A549 (cell line): ENCODE measurements around the gene PYGM. TPM values are rescaled to one million over a fixed set of nuclear protein-coding genes. Genes with fewer than 3 reads are reported as not detected.

Experiments used
- ATAC-seq, 2 experiments: fragments of 200-7000 bp in 1 of 2; fragments of >200 bp in 1 of 2; cut with Nextera tagmentation in 1 of 2; cut with Tn5 transposase in 1 of 2; 3 replicates each; pipeline versions ENCODE4 v1.8.0 to v1.9.1; 2018 to 2020; ENCODE audit warnings: mild to moderate bottlenecking in 1 of 2, moderate library complexity in 1 of 2
- CTCF ChIA-PET: fragments of 300-600 bp; sonication (Branson Sonifier 250); formaldehyde crosslinking; extraction: SDS; loops from one replicate; lab custom pipeline; 2021; ENCODE audit warnings: antibody characterized with exemption, inconsistent platforms; lab: Yijun Ruan, JAX
- POLR2A ChIA-PET: fragments of 350-600 bp; formaldehyde crosslinking; extraction: SDS; loops from one replicate; lab custom pipeline; 2021; ENCODE audit warnings: antibody characterized with exemption, inconsistent platforms; lab: Yijun Ruan, JAX
- DNase-seq, 2 experiments: peaks; one replicate each; pipeline versions ENCODE4 v3.0.0 to v3.0.0-alpha.2; 2011 to 2016; ENCODE audit warnings: low read depth in 1 of 2, low spot score in 1 of 2
- FAIRE-seq: peaks from 2 replicates; lab custom pipeline; 2011; peaks lifted over from hg19 to GRCh38; lab: Jason Lieb, UNC
- H3K27ac ChIP-seq, 2 experiments: fragments of >200 bp; sonication (Bioruptor Twin); formaldehyde crosslinking; 3 replicates each; pipeline ENCODE4 v1.5.1; 2016 to 2017
- H3K4me1 ChIP-seq: fragments of >200 bp; sonication (Bioruptor Twin); formaldehyde crosslinking; 3 replicates; pipeline ENCODE4 v1.6.1; 2016
- H3K4me2 ChIP-seq: fragments of >200 bp; sonication (Bioruptor Twin); formaldehyde crosslinking; 3 replicates; pipeline ENCODE4 v1.6.1; 2016
- H3K4me3 ChIP-seq: fragments of >200 bp; sonication (Bioruptor Twin); formaldehyde crosslinking; 3 replicates; pipeline ENCODE4 v1.5.1; 2016
- H3K9me3 ChIP-seq: fragments of >200 bp; sonication (Bioruptor Twin); formaldehyde crosslinking; 3 replicates; pipeline ENCODE4 v1.6.1; 2016
- BCL3 ChIP-seq: fragments of >200 bp; sonication (Bioruptor Twin); formaldehyde crosslinking; IDR thresholded peaks from 3 replicates; pipeline ENCODE4 v1.6.1; 2016
- BHLHE40 ChIP-seq: IDR thresholded peaks from 2 replicates; pipeline ENCODE4 v1.6.1; 2012; ENCODE audit warnings: low read depth, low read length, inconsistent platforms
- CBX2 ChIP-seq: fragments of 200-600 bp; sonication (generic); IDR thresholded peaks from 2 replicates; pipeline ENCODE4 v1.6.1; 2016; ENCODE audit warnings: low read depth, mild to moderate bottlenecking, borderline replicate concordance
- CEBPB ChIP-seq, 2 experiments: fragments of >200 bp in 1 of 2; sonication (Bioruptor Twin) in 1 of 2; formaldehyde crosslinking in 1 of 2; IDR thresholded peaks; 2 replicates each; pipeline ENCODE4 v1.6.1; 2012 to 2016
- E2F6 ChIP-seq: IDR thresholded peaks from 2 replicates; pipeline ENCODE4 v1.6.1; 2012; ENCODE audit warnings: low read depth, borderline replicate concordance
- EHMT2 ChIP-seq: fragments of 200-600 bp; sonication (generic); IDR thresholded peaks from 2 replicates; pipeline ENCODE4 v1.6.1; 2016; ENCODE audit warnings: antibody characterized with exemption, low read depth, mild to moderate bottlenecking, moderate library complexity
- ELK1 ChIP-seq: fragments of 150-350 bp; IDR thresholded peaks from 2 replicates; pipeline ENCODE4 v1.6.1; 2014; ENCODE audit warnings: low read depth, mild to moderate bottlenecking, low read length
- ESRRA ChIP-seq: fragments of 150-350 bp; IDR thresholded peaks from 2 replicates; pipeline ENCODE4 v1.6.1; 2014; ENCODE audit warnings: mild to moderate bottlenecking, low read length, borderline replicate concordance
- HOXA7 ChIP-seq: fragments of 250-450 bp; sonication (Bioruptor Pico); IDR thresholded peaks from 2 replicates; pipeline ENCODE4 v1.5.0; 2020; ENCODE audit warnings: mild to moderate bottlenecking, moderate library complexity
- HOXB13 ChIP-seq: fragments of 250-450 bp; sonication (Bioruptor Pico); IDR thresholded peaks from 2 replicates; pipeline ENCODE4 v1.5.0; 2020; ENCODE audit warnings: low read depth, mild to moderate bottlenecking, moderate library complexity
- HOXB5 ChIP-seq: fragments of 250-450 bp; sonication (Bioruptor Pico); IDR thresholded peaks from 2 replicates; pipeline ENCODE4 v1.5.0; 2020; ENCODE audit warnings: mild to moderate bottlenecking, moderate library complexity
- MAX ChIP-seq: IDR thresholded peaks from 2 replicates; pipeline ENCODE4 v1.6.1; 2012
- MAZ ChIP-seq: fragments of 150-350 bp; IDR thresholded peaks from 2 replicates; pipeline ENCODE4 v1.6.1; 2014; ENCODE audit warnings: antibody characterized with exemption, low read depth, low read length, borderline replicate concordance
- MYC ChIP-seq: IDR thresholded peaks from 2 replicates; pipeline ENCODE4 v1.6.1; 2012; ENCODE audit warnings: mild to moderate bottlenecking, inconsistent platforms, low read length, improper control_type of control experiment, borderline replicate concordance
- NFE2L2 ChIP-seq: fragments of 150-350 bp; conservative IDR thresholded peaks from 2 replicates; pipeline ENCODE4 v1.6.1; 2014; ENCODE audit warnings: low read length
- POLR2A ChIP-seq: IDR thresholded peaks from 2 replicates; pipeline ENCODE4 v1.6.1; 2012; ENCODE audit warnings: mild to moderate bottlenecking, low read length
- RARB ChIP-seq: fragments of 250-450 bp; sonication (Bioruptor Pico); IDR thresholded peaks from 2 replicates; pipeline ENCODE4 v1.8.0; 2021; ENCODE audit warnings: mild to moderate bottlenecking, moderate library complexity
- REST ChIP-seq: fragments of 200-600 bp; sonication (generic); IDR thresholded peaks from 2 replicates; pipeline ENCODE4 v1.6.1; 2016; ENCODE audit warnings: antibody characterized with exemption, mild to moderate bottlenecking, moderate library complexity
- SMC3 ChIP-seq: fragments of >200 bp; sonication (Bioruptor Twin); formaldehyde crosslinking; IDR thresholded peaks from 3 replicates; pipeline ENCODE4 v1.6.1; 2018; ENCODE audit warnings: inconsistent platforms
- USF2 ChIP-seq: fragments of 450-650 bp; IDR thresholded peaks from 2 replicates; pipeline ENCODE4 v1.6.1; 2014; ENCODE audit warnings: antibody characterized with exemption
- ZFP36 ChIP-seq: fragments of 450-650 bp; IDR thresholded peaks from 2 replicates; pipeline ENCODE4 v1.6.1; 2014; ENCODE audit warnings: borderline replicate concordance; ENCODE audit not compliant: partially characterized antibody
- ZSCAN20 ChIP-seq: fragments of 250-450 bp; sonication (Bioruptor Pico); IDR thresholded peaks from 2 replicates; pipeline ENCODE4 v1.8.0; 2022; ENCODE audit warnings: mild to moderate bottlenecking, moderate library complexity
- WGBS: methylation state at CpG from one replicate; pipeline ENCODE4 v1.1.6; 2017; ENCODE audit errors: missing lambda C conversion rate; 5-methylcytosine and 5-hydroxymethylcytosine counted together
- polyA plus RNA-seq, 4 experiments: library from polyadenylated mRNA; depleted of rRNA in 3 of 4; stranded (reverse); fragments of >200 nt; fragmentation: RNase III in 1 of 4; extraction: RNeasy Plus Mini Kit Qiagen cat#74134 plus additional on column Dnase treatment in 1 of 4; gene quantifications; 2 replicates in 3 of 4; 3 replicates in 1 of 4; pipeline ENCODE4 v1.2.3, GENCODE V29; 2011 to 2017

PYGM gene
- polyA plus RNA-seq, 2 of the 4 experiments (the other 2 are of a cell fraction), result 0.22 to 0.23 TPM

GRCh38 chr11:64735725-64736259 lies 24.0 kb downstream of the PYGM start:
- DNase-seq (no peak), ATAC-seq (peak in 1 of 2 experiments; percentile 21; a peak in 4 of 6 replicates), FAIRE-seq (no peak)
- TF ChIP-seq BHLHE40, result no peak
- no peak for TF ChIP-seq HOXB5 (CRISPR knock-in tag)
- TF ChIP-seq RARB (CRISPR knock-in tag), result no peak
- TF ChIP-seq MAZ, result no peak
- no peak for TF ChIP-seq HOXB13 (CRISPR knock-in tag)
- TF ChIP-seq E2F6, result no peak
- TF ChIP-seq MAX, result no peak
- TF ChIP-seq ELK1, result no peak
- TF ChIP-seq ZSCAN20 (CRISPR knock-in tag), result no peak
- TF ChIP-seq EHMT2, result no peak
- TF ChIP-seq HOXA7 (CRISPR knock-in tag), result no peak
- no peak for TF ChIP-seq CEBPB (IDR thresholded peaks at IDR 0.05)
- TF ChIP-seq POLR2A, result no peak
- TF ChIP-seq USF2, result no peak
- no peak for TF ChIP-seq BCL3
- Histone ChIP-seq H3K27ac (no peak overlapping the region), H3K4me1 (no peaks in the 10 kb centered on the region), H3K4me2 (no peak overlapping the region), H3K9me3 (no peaks in the 10 kb centered on the region), H3K4me3 (no peak overlapping the region)
- ChIA-PET CTCF (interaction anchor here (1.1 to 11.6 kb wide), 7 partner anchors 6 to 286 kb away, joined by 3 to 97 read pairs (median 9); partner anchors contain the start of gene RASGRP2), POLR2A (no interaction called here)
- 74% methylated on average over 8 of the region's 9 CpGs for WGBS

- no peak for TF ChIP-seq SMC3
- no peak for TF ChIP-seq ESRRA
- TF ChIP-seq HOXA7 (CRISPR knock-in tag), result no peak
- no peak for TF ChIP-seq BHLHE40
- no peak for TF ChIP-seq MYC
- TF ChIP-seq USF2, result no peak
- no peak for TF ChIP-seq MAX
- TF ChIP-seq REST, result no peak
- no peak for TF ChIP-seq BCL3
- TF ChIP-seq ZFP36, result no peak
- TF ChIP-seq EHMT2, result no peak
- no peak for TF ChIP-seq CBX2
- no peak for TF ChIP-seq ZSCAN20 (CRISPR knock-in tag)
- no peak for TF ChIP-seq HOXB5 (CRISPR knock-in tag)
- TF ChIP-seq NFE2L2, result no peak
- ATAC-seq (peak in 1 of 2 experiments; percentile 31; a peak in 3 of 6 replicates), FAIRE-seq (no peak), DNase-seq (no peak)
- Histone ChIP-seq H3K4me2 (no peak overlapping the region), H3K27ac (no peak overlapping the region), H3K9me3 (no peaks in the 10 kb centered on the region), H3K4me1 (no peaks in the 10 kb centered on the region), H3K4me3 (no peak overlapping the region)
- ChIA-PET CTCF (interaction anchor here (1.1 to 11.6 kb wide), 6 partner anchors 7 to 286 kb away, joined by 3 to 97 read pairs (median 12); partner anchors contain the start of gene RASGRP2), POLR2A (no interaction called here)
- WGBS, result 73% methylated on average over 13 of the region's 23 CpGs
These were observed 24.7 kb downstream of the PYGM start for GRCh38 chr11:64734811-64735724.
